Stimulated activated CD8-positive, alpha-beta memory T cell treated with anti-CD3 and anti-CD28 coated beads, Interleukin-4, amount 100 ng/mL, for 1 hour (primary cell): Measurements from ENCODE around the gene TNFAIP3.
"Not testable (repeated sequence)": the region's sequence is repeated elsewhere in the genome, so short reads cannot be mapped to it uniquely, and the experiment has no call there.

Experiments used
- DNase-seq, 2 donors: peaks; one replicate each; pipeline ENCODE4 v3.0.0-alpha.2; 2020; ENCODE audit warnings: low read depth in 2 of 2, low spot score in 1 of 2

Gene TNFAIP3

DNA sequence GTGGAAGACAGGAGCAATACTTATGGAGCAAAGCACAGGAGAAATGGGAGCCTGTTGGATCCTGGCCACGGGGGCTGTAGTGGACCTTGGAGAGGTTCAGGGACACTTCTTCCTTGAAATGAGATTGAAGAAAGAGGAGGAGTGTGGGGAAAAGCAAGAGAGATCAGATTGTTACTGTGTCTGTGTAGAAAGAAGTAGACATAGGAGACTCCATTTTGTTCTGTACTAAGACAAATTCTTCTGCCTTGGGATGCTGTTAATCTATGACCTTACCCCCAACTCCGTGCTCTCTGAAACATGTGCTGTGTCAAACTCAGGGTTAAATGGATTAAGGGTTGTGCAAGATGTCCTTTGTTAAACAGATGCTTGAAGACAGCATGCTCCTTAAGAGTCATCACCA lies 22.7 kb upstream of the TNFAIP3 start:
- not testable (repeated sequence) for DNase-seq

DNA sequence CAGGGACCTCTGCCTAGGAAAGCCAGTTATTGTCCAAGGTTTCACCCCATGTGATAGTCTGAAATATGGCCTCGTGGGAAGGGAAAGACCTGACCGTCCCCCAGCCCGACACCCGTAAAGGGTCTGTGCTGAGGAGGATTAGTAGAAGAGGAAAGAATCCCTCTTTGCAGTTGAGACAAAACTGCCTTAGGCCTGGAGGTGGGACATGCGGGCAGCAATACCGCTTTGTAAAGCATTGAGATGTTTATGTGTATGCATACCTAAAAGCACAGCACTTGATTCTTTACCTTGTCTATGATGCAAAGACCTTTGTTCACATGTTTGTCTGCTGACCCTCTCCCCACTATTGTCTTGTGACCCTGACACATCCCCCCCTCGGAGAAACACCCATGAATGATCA lies 22.3 kb upstream of the TNFAIP3 start:
- not testable (repeated sequence) for DNase-seq

DNA sequence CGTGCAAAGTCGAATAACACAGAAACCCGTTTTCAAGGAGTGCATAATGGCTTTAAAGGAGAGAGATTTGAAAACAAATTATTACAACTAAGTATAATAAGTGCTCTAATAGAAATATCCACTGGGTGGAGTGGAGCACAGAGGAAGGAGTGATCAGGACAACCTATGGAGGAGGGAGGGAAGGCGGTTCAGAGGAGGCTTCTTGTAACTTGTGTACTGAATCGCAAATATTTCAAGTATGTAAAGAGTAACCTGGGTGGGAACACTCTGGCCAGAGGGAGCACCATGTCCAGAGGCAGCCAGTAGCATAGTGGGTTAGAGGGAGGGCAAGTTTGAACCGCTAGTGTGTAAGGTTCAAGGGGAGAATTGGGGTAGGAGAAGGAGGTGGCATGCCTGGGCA lies 21.6 kb upstream of the TNFAIP3 start:
- DNase-seq, result no peak

DNA sequence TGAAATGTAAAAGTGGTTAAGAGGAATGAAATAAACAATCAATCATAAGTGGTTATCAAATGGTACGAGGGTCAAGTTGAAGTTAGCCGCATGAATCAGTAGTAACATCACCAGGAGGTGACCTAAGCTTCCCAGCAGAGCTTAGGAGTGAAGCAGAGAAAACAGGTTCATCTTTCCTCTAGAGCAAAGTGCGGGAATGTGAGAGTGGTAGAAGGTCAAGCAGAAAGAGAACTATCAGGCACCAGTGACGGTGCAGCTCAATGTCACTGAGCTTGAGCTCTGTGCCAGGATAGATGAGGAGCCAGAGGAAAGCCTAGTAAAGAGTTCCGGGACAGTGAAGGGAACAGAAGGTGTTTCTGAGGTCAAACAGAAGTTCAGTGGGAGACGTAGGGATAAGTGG lies 20.8 kb upstream of the TNFAIP3 start:
- DNase-seq, result no peak

DNA sequence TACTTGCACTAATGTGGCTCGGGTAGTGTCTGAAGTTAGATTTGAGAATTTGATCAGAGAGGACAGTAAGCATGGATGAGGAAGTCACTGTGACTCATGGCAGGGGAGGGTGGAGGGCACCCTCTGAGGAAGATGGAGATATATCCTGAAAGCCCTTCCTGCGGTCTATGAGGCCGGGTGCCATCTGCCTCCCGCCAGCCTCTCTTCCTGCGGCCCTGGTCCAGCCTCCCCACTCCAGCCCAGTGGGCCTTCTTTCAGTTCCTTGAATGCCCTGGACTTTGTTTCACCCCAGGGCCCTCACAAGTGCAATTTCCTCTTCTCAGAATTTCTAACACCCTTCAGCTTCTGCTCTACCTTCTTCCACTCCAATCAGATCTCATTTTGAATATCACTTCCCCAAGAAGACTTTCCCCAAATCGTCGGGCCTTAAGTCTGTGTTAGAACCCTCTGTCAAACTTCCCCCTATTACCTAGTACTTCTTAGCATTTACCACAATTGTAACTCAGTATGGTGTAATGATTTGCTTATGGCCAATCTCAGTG lies 20.2 kb upstream of the TNFAIP3 start:
- DNase-seq, result no peak

DNA sequence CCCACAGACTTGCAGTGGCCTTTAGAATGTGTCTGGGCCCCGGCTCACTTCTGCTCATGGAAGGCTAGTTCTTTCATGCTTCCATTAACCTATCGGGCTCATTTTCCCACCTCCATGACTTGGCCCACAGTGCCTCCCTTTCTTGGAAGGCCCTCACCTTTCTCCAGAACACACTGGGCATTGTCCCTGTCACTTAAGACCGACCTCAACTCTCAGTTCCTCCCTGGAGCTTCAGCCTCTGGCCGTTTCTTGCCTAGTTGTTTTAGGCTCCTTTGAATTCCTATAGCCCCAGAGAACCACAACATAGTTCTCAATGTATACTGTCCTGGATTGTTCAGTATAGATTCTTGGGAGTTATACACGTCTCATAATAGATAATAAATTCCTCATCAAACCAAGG lies 19.3 kb upstream of the TNFAIP3 start:
- DNase-seq, result no peak

DNA sequence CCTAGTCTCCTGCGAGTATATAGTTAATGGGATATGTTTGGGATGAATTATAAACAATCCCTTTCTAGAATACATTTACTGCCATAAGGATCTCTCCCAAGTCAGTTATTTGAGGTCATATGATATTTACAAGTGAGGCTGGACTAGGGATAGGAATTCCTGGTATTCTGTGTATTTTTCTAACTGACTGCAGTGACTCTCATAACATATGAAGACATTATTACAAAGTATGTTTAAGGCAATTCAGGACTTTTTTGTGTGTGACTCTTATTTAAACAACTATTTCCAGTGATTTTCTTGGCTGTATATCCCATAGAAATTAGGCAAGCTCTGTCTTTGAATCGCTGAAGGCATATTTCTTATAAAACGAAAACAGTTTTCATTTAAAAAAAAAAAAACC lies 18.4 kb upstream of the TNFAIP3 start:
- no peak for DNase-seq

DNA sequence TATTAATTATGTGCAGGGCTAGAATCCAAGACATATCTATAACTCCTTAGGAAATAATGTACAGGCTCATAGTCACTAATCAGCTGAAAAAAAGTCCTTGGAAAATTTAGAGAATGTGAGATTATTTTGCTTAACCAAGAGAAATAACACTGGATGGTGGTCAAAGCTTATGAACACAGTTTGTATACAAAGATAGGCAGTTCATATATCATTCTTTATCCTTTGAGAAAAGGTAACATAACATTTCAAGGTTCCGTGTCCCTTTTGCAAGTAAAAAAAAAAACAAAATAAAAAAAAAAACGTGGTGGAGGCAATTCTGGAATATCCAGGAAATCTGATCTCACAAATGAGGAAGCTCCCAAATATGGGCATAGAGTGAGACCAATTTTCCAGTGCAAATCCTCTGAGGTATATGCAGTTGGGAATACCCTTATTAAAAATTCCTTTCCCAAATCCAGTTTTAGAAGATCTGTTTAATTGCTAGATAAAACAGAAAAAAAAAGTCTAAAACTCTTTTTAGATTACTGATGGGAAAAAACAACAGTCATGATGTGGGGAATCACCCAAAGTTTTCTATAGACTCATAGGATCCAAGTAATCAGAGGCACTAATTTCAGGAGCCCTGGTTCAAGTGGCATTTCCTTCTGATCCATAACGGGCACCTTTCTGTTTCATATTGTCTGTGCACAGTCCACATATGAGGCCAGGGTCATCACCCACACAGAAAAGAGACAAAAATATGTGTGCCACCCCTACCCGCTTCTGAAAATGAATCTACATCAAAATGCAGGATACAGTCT lies 17.7 kb upstream of the TNFAIP3 start:
- DNase-seq, result no peak

DNA sequence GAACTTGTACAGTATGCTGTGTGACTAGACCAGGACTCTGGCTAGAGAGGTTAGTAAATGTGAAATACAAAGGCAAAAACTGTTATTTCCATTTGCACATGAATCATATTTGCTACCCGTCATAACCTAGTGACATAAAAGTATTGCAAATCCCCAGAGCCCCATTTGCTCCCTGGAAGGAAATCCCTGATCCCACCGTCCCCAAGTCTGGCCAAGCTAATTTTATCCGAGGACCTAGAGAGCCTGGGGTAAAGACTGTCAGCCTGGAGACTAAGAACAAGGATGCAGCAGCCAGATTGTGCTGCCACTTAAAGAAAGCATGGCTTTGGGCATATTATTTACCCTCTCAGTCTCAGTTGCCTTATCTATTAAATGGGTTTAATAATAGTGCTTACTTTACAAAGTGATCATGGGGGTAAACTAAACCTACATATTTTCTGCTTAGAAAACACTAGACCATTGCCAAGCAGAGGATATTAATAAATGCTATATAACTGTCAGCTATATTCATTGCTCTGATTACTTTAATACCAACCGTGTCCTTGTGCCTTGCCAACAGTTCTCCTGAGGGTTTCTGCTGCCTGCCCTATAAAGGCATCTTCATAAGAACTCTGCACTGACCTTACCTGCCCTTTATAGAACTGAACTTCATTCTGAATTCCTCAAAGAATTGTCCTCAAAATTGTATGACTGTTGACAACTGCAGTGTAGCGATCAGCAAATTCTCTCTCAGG lies 16.9 kb upstream of the TNFAIP3 start:
- no peak for DNase-seq

DNA sequence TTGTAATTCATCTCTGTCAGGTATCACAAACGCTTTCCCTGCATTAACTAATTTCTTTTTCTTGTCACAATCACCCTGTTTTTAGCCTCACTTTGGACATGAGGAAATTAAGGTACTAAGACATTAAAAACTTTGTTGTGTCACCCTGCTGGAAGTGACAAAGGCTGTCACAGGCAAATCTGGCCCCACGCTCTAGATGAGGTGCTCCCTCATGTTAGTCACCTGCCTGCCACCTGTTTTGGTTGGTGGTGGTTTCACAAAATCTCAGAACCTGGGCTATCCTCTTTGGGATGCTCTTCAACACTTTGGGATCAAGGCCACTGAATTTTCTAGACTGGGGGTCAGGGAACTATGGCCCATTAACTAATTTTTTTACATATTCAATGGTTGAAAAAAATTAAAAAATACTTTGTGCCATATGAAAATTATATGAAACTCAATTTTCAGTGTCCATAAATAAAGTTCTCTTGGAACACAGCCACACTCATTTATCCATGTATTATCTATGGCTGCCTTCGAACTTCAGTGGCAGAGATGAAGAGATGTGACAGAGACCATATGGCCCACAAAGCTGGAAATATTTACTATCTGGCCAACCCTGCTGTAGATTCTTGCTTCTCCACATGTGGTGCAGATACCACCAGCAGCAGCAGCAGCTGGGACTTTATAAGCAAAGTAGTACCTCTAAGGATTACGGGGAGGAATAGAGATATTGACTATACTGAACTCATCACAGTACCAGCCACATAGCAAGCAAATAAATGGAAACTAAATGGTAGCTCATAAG lies 16.1 kb upstream of the TNFAIP3 start:
- DNase-seq, result no peak

DNA sequence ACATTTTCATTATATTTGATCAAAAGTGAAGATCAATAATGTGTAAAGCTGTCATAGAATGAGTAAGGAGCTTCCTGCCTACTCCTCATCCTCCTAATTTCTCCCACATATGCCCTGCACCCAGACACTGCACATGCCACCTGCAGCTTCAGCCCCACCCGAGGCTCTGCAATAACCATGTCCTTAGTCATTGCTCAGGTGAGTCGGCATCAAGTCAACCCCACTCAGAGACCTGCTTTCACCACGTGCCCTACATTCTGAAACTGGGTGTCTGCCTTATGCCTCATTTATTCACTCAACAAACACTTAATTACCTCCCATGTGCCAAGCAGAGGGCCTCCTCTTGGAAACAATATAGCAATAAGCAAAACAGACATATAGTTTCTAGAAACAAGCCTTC lies 15.4 kb upstream of the TNFAIP3 start:
- DNase-seq, result no peak

DNA sequence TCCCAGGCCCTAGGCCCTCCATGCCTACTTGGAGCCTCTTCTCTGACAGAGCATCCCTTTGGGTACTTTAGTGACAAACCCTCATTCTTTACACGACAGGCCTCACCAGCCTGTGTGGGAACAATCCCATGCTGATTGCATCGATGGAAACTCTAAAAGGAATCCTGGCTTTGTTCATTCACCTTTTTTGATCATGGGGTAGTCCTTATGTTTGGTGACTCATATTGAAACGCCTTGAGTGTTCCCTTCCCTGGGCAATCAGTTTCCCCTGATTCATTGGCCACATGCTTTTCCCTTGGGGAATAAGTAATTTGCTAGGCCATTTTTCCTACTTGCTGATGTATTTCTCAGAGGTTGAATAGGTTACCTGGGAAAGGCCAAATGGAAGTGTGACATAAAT lies 14.7 kb upstream of the TNFAIP3 start:
- DNase-seq, result no peak

DNA sequence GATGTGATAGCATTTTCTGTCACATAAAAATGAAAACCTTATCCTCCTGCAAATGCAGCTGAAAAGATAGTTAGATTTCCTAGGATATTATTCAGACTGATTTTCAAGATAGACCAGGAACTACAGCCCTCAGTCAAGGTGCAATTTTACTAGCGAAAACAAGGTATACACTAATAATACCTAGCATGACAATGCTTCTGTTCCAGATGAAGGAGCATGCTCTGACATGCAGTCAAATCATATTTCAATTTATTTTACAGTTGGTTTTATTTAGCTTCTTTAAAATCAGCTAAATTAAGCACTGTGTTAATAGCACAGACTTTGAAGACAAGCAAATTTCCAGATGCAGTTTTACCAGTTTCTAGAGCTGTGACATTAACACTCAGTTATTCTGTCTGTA lies 14.2 kb upstream of the TNFAIP3 start:
- no peak for DNase-seq

DNA sequence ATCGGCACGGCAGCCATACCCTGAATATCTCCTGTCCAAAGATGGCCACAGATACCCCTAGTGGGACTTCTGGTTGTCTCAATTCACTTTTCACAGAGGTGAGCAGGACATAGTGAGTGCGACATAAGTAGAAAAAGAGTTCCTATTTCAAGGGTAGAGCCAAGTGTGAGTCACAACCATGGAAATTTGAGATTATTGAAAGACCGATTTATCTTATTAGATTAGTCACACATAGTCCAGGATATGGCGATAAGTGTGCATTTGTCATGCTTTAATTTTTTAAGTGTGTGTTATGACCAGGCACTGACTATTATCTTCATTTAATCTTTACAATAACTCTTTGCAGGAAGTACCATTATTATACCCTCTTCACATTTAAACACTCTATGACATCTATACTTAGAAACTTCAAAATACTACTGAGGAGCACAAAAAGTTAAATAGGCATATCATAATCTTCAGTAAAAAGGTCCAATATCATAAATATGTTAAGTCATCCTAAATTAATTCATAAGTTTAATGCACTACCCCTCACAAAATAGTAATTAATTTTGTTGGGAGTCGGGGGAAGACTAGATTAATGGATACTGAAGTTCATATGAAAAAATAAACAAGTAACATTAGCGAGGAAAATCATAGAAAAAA lies 13.4 kb upstream of the TNFAIP3 start:
- no peak for DNase-seq

DNA sequence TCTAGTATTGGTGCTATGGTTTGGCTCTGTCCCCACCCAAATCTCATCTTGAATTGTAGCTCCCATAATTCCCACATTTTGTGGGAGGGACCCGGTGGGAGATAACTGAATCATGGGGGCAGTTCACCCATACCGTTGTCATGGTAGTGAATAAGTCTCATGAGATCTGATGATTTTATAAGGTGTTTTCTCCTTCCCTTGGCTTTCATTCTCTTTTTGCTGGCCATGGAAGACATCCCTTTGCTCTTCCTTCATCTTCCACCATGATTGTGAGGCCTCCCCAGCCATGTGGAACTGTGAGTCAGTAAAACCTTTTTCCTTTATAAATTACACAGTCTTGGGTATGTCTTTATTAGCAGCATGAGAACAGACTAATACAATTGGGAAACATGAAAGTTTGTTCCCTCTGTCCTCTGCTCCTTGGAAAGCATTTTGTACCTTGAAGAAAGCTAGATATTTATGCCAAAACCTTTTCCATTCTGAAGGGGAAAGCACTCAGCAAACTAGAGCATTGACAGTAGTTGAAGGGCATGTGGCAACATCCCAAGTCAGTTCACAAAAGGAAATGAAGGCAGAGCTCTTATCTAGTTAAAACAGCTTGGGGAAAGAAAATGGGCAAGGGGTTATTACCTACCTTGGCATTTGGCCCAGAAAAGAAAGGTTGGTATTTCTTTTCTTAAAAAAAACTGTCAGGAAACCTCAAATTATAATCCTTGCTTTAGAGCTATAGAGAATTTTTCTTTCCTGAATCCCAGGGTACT lies 10.7 kb upstream of the TNFAIP3 start:
- DNase-seq, result no peak

DNA sequence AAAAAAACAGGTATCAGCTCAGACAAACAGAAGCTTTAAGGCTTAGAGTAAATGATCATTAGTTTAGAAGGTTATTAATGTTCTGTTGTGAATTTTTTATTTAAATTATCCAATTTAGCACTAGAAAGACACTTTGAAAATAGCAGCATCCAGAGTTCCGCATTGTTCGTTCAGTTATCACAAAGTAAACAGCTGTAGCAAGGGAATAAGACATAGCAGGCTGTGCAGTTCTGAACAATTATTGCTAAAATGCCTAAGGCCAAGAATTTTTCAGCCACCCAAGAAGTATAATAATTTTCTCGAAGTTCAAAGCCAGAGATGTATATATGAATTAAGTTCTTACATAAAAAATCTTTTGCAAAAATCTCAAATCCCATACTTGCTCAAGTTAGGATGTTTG lies 8.0 kb upstream of the TNFAIP3 start:
- no peak for DNase-seq

DNA sequence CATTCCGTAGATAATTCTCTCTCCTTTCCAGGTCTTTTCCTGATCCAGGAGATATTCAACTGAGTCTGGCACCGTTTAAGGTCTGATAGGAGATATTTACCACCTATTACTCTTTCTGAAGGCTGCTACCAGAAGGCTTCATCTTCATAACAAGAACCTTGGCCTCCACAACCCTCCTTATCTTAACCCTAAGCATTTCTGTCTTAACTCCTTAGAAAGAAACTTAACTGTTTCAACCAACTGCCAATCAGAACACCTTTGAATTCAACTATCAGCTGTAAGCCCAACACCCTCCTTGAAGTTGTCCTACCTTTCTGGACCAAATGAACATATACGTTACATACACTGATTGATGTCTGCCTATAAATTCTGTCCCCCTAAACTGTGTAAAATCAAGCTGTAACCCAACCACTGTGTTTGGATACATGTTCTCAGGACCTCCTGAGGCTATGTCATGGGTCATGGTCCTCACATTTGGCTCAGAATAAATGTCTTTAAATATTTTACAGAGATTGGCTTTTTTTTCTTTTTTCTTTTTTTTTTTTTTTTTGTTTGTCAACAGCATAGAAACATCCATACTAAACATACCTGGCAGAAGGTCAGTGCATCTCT lies 6.6 kb upstream of the TNFAIP3 start:
- DNase-seq, result no peak

DNA sequence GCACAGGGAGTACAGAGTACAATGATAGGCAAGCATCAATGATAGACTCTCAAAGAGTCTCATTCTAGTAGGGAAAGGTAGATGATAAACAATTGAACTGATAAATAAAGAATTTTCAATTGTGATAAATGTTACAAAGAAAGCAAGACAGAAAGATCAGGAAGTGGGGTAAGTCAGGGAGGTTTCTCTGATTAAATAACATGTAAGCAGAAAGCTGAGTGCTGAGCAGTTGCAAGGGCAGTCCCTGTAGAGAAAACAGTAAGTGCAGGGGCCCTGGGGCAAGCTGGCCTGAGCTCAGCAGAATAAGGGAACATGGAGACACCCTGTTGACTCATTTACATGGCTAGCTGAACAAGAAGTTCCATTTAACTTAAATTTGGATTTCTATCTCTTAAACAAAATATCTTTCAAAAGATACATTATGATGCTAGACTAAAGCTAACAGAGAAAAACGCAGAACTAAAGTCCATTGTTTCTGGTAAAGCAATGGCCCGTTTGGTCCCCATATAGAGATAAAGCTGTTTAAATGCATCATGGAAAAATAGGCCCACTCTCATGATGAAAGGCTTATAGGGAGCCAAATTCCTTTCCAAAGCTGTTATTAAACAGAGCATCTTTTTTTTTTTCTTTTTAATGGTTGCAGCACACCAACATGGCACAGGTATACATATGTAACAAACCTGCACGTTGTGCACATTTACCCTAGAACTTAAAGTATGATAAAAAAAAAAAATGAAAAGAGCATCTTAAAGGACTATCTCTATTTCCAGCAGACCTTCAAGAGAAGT lies 5.3 kb upstream of the TNFAIP3 start:
- no peak for DNase-seq

DNA sequence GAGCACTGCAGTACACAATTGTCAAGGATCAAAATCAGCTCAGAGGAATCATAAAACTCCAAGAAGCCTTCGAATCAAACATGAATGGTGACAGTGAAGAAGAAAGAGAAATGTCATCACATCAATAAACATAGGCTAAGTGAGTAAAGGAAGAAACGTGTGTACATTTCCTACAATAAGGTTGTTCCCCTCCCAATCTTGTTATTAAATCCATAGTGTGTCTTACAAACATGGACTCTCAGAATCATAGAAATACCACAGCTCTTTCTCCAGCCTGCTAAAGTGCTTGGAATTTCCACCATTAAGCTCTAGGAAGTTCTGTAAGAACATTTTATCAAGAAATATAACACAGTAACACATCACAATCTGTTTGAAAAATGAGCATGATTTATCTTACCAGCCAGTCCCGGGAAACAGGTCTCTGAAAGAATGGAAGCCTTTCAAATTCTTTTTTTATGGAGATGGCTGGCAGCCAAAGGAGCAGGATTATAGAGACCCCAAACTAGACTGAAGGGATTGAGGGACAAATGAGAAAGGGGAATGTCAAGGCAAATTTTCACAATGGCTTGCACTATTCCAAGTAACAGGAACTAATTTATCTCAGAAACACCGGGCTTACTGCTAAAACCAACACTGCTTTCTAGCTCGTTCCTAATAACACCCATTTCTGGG lies 4.5 kb upstream of the TNFAIP3 start:
- no peak for DNase-seq
